Neural progenitor cell (in vitro differentiated cells): ENCODE results near the gene PIK3C3. TPM values are rescaled to one million over a fixed set of nuclear protein-coding genes. Genes with fewer than 3 reads are reported as not detected.

Experiments used
- DNase-seq: peaks from one replicate; pipeline ENCODE4 v3.0.0-alpha.2; 2016; ENCODE audit warnings: low spot score
- H2AFZ ChIP-seq: fragments of 200-600 bp; sonication (generic); replicated peaks from 2 replicates; pipeline ENCODE4 v1.6.1; 2016; ENCODE audit warnings: antibody characterized with exemption
- H3F3A ChIP-seq: fragments of 200-600 bp; sonication (generic); 2 replicates; pipeline ENCODE4 v1.6.1; 2016; ENCODE audit warnings: antibody characterized with exemption, low read depth
- H3K27ac ChIP-seq: fragments of 200-600 bp; sonication (generic); 2 replicates; pipeline ENCODE4 v1.5.1; 2016; ENCODE audit warnings: mild to moderate bottlenecking
- H3K27me3 ChIP-seq: fragments of 200-600 bp; sonication (generic); 2 replicates; pipeline ENCODE4 v1.6.1; 2016; ENCODE audit warnings: mild to moderate bottlenecking, moderate library complexity
- H3K36me3 ChIP-seq: fragments of 200-600 bp; sonication (generic); 2 replicates; pipeline ENCODE4 v1.5.1; 2016
- H3K4me1 ChIP-seq: fragments of 200-600 bp; sonication (generic); 2 replicates; pipeline ENCODE4 v1.6.1; 2016; ENCODE audit warnings: mixed run types
- H3K4me2 ChIP-seq: fragments of 200-600 bp; sonication (generic); 2 replicates; pipeline ENCODE4 v1.6.1; 2016
- H3K4me3 ChIP-seq: fragments of 200-600 bp; sonication (generic); 2 replicates; pipeline ENCODE4 v1.5.1; 2016
- H3K79me2 ChIP-seq: fragments of 200-600 bp; sonication (generic); 2 replicates; pipeline ENCODE4 v1.6.1; 2016; ENCODE audit warnings: low read depth
- H3K9ac ChIP-seq: fragments of 200-600 bp; sonication (generic); 2 replicates; pipeline ENCODE4 v1.6.1; 2016
- H3K9me3 ChIP-seq: fragments of 200-600 bp; sonication (generic); 2 replicates; pipeline ENCODE4 v1.5.1; 2016; ENCODE audit warnings: low read depth
- H4K20me1 ChIP-seq: fragments of 200-600 bp; sonication (generic); 2 replicates; pipeline ENCODE4 v1.6.1; 2016; ENCODE audit warnings: low read depth
- H3K27ac Mint-ChIP-seq: 3 replicates; pipeline ENCODE4 v1.8.0; 2021; ENCODE audit warnings: mixed read lengths
- H3K27me3 Mint-ChIP-seq: 2 replicates; pipeline ENCODE4 v1.8.0; 2022; ENCODE audit warnings: low read depth, mild to moderate bottlenecking, inconsistent platforms, moderate library complexity, mixed read lengths; ENCODE audit not compliant: insufficient read depth
- H3K36me3 Mint-ChIP-seq: 3 replicates; pipeline ENCODE4 v1.8.0; 2021; ENCODE audit warnings: mixed read lengths
- H3K4me1 Mint-ChIP-seq: 3 replicates; pipeline ENCODE4 v1.8.0; 2021; ENCODE audit warnings: mixed read lengths
- H3K4me3 Mint-ChIP-seq: 3 replicates; pipeline ENCODE4 v1.8.0; 2021; ENCODE audit warnings: mild to moderate bottlenecking, moderate library complexity, mixed read lengths
- H3K9me3 Mint-ChIP-seq: 3 replicates; pipeline ENCODE4 v1.8.0; 2020; ENCODE audit warnings: mixed read lengths
- CTCF ChIP-seq: fragments of 200-600 bp; sonication (generic); IDR thresholded peaks from 2 replicates; pipeline ENCODE4 v1.5.1; 2017; ENCODE audit warnings: antibody characterized with exemption, mild to moderate bottlenecking
- EZH2 ChIP-seq: fragments of 200-600 bp; sonication (generic); IDR thresholded peaks from 2 replicates; pipeline ENCODE4 v1.6.1; 2017; ENCODE audit warnings: antibody characterized with exemption, mild to moderate bottlenecking, moderate library complexity
- EZH2phosphoT487 ChIP-seq: fragments of 200-600 bp; sonication (generic); IDR thresholded peaks from 2 replicates; pipeline ENCODE4 v1.6.1; 2017; ENCODE audit warnings: antibody characterized with exemption
- total RNA-seq: library from RNA; depleted of rRNA; stranded (reverse); fragments of >200 nt; gene quantifications from 2 replicates; pipeline ENCODE4 v1.2.3, GENCODE V29; 2015; ENCODE audit warnings: low replicate concordance

The PIK3C3 gene
- total RNA-seq, 1 donor from 2014 or later: 87.0 TPM

GRCh38 chr18:41985914-41986313 lies 30.9 kb downstream of the PIK3C3 start:
- H3K79me2 ChIP-seq: peaks cover 4% of the 10 kb centered on the region
- no peak overlapping the region for H3K27ac ChIP-seq
- no peaks in the 10 kb centered on the region for H3K27me3 Mint-ChIP-seq
- H3K36me3 ChIP-seq: no peaks in the 10 kb centered on the region
- H3K36me3 Mint-ChIP-seq: peaks cover 1% of the 10 kb centered on the region
- TF ChIP-seq EZH2phosphoT487: no peak
- no peak for TF ChIP-seq EZH2
- TF ChIP-seq CTCF: no peak
- no peaks in the 10 kb centered on the region for H3K9me3 Mint-ChIP-seq
- H3K4me3 Mint-ChIP-seq: no peak overlapping the region
- H3K9ac ChIP-seq: no peak overlapping the region
- H3K4me3 ChIP-seq: no peak overlapping the region
- no peak for DNase-seq
- no peaks in the 10 kb centered on the region for H3K4me1 Mint-ChIP-seq
- H3K27ac Mint-ChIP-seq: no peak overlapping the region
- no peaks in the 10 kb centered on the region for H3K9me3 ChIP-seq
- no peak overlapping the region for H2AFZ ChIP-seq
- no peak overlapping the region for H3K4me2 ChIP-seq
- no peaks in the 10 kb centered on the region for H3F3A ChIP-seq
- H3K27me3 ChIP-seq: no peaks in the 10 kb centered on the region
- H3K4me1 ChIP-seq: no peaks in the 10 kb centered on the region
- no peaks in the 10 kb centered on the region for H4K20me1 ChIP-seq

GRCh38 chr18:41989508-41989907 lies 34.5 kb downstream of the PIK3C3 start:
- Histone ChIP-seq H3K27me3 (no peaks in the 10 kb centered on the region), H3F3A (no peaks in the 10 kb centered on the region), H3K36me3 (peaks cover 6% of the 10 kb centered on the region), H3K4me1 (no peaks in the 10 kb centered on the region), H3K4me3 (no peak overlapping the region), H3K79me2 (no peaks in the 10 kb centered on the region), H3K9ac (no peak overlapping the region), H3K4me2 (no peak overlapping the region), H2AFZ (no peak overlapping the region), H3K9me3 (no peaks in the 10 kb centered on the region), H4K20me1 (no peaks in the 10 kb centered on the region), H3K27ac (no peak overlapping the region)
- Mint-ChIP-seq H3K36me3 (peaks cover 6% of the 10 kb centered on the region), H3K4me3 (no peak overlapping the region), H3K27me3 (no peaks in the 10 kb centered on the region), H3K27ac (no peak overlapping the region), H3K4me1 (no peaks in the 10 kb centered on the region), H3K9me3 (no peaks in the 10 kb centered on the region)
- TF ChIP-seq EZH2 (no peak), EZH2phosphoT487 (no peak), CTCF (no peak)
- no peak for DNase-seq

GRCh38 chr18:41992066-41992465 lies 37.0 kb downstream of the PIK3C3 start:
- Histone ChIP-seq H3K27me3 (no peaks in the 10 kb centered on the region), H3K4me1 (no peaks in the 10 kb centered on the region), H3K27ac (no peak overlapping the region), H3K9ac (no peak overlapping the region), H3K79me2 (no peaks in the 10 kb centered on the region), H3K4me2 (no peak overlapping the region), H2AFZ (no peak overlapping the region), H3K9me3 (no peaks in the 10 kb centered on the region), H3K4me3 (no peak overlapping the region), H3K36me3 (peaks cover 6% of the 10 kb centered on the region), H3F3A (no peaks in the 10 kb centered on the region), H4K20me1 (no peaks in the 10 kb centered on the region)
- Mint-ChIP-seq H3K27me3 (no peaks in the 10 kb centered on the region), H3K4me3 (no peak overlapping the region), H3K27ac (no peak overlapping the region), H3K4me1 (no peaks in the 10 kb centered on the region), H3K36me3 (peaks cover 12% of the 10 kb centered on the region), H3K9me3 (no peaks in the 10 kb centered on the region)
- no peak for DNase-seq
- TF ChIP-seq CTCF (no peak), EZH2phosphoT487 (no peak), EZH2 (no peak)
